ENCODE results near the gene LILRA1.

- TF ChIP-seq TCF7L2 (IDR thresholded peaks at IDR 0.05; ENCODE audit: low read depth, low read length) = no peak
- no peak for TF ChIP-seq CTCF (IDR thresholded peaks at IDR 0.05)
- TF ChIP-seq, protein P1, sequence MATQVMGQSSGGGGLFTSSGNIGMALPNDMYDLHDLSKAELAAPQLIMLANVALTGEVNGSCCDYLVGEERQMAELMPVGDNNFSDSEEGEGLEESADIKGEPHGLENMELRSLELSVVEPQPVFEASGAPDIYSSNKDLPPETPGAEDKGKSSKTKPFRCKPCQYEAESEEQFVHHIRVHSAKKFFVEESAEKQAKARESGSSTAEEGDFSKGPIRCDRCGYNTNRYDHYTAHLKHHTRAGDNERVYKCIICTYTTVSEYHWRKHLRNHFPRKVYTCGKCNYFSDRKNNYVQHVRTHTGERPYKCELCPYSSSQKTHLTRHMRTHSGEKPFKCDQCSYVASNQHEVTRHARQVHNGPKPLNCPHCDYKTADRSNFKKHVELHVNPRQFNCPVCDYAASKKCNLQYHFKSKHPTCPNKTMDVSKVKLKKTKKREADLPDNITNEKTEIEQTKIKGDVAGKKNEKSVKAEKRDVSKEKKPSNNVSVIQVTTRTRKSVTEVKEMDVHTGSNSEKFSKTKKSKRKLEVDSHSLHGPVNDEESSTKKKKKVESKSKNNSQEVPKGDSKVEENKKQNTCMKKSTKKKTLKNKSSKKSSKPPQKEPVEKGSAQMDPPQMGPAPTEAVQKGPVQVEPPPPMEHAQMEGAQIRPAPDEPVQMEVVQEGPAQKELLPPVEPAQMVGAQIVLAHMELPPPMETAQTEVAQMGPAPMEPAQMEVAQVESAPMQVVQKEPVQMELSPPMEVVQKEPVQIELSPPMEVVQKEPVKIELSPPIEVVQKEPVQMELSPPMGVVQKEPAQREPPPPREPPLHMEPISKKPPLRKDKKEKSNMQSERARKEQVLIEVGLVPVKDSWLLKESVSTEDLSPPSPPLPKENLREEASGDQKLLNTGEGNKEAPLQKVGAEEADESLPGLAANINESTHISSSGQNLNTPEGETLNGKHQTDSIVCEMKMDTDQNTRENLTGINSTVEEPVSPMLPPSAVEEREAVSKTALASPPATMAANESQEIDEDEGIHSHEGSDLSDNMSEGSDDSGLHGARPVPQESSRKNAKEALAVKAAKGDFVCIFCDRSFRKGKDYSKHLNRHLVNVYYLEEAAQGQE (IDR thresholded peaks at IDR 0.05; ENCODE audit: insufficient read depth in 1 of 2, low read depth in 2 of 2, low read length in 1 of 2) = no peak
- no peak for TF ChIP-seq SIN3A (IDR thresholded peaks at IDR 0.05; ENCODE audit: borderline replicate concordance, insufficient read depth, low read depth, low read length)
- no peak for TF ChIP-seq POLR2AphosphoS5 (IDR thresholded peaks at IDR 0.05; ENCODE audit: low read depth, low read length)
Observed at GRCh38 chr19:54614726-54615125, 21.3 kb downstream of the LILRA1 start.
